GM23338 (cell line): Measurements from ENCODE around the gene LMNTD2. TPM values are rescaled to one million over a fixed set of nuclear protein-coding genes. Genes with fewer than 3 reads are reported as not detected.

Source experiments
- ATAC-seq: fragments of 200-7000 bp; cut with Tn5 transposase; 3 replicates; pipeline ENCODE4 v1.9.1; 2020
- DNase-seq: peaks from one replicate; pipeline ENCODE4 v3.0.0-alpha.2; 2015; ENCODE audit warnings: low spot score
- H2AFZ ChIP-seq: fragments of 200-600 bp; sonication (generic); 2 replicates; pipeline ENCODE4 v1.8.0; 2016; ENCODE audit warnings: antibody characterized with exemption, mild to moderate bottlenecking, moderate library complexity
- H3F3A ChIP-seq: fragments of 200-600 bp; sonication (generic); replicated peaks from 2 replicates; pipeline ENCODE4 v1.8.0; 2017; ENCODE audit warnings: antibody characterized with exemption, mixed run types, low read depth
- H3K27ac ChIP-seq: fragments of 200-600 bp; sonication (generic); 2 replicates; pipeline ENCODE4 v1.6.1; 2016; ENCODE audit warnings: low read depth
- H3K27me3 ChIP-seq: fragments of 200-600 bp; sonication (generic); 2 replicates; pipeline ENCODE4 v1.8.0; 2016; ENCODE audit warnings: mild to moderate bottlenecking, mixed run types, moderate library complexity; ENCODE audit not compliant: insufficient read depth
- H3K36me3 ChIP-seq: fragments of 200-600 bp; sonication (generic); 2 replicates; pipeline ENCODE4 v1.8.0; 2016; ENCODE audit warnings: mild to moderate bottlenecking; ENCODE audit not compliant: insufficient read depth
- H3K4me1 ChIP-seq: fragments of 200-600 bp; sonication (generic); 2 replicates; pipeline ENCODE4 v1.8.0; 2016; ENCODE audit warnings: mild to moderate bottlenecking, moderate library complexity; ENCODE audit not compliant: insufficient read depth
- H3K4me2 ChIP-seq: fragments of 200-600 bp; sonication (generic); 2 replicates; pipeline ENCODE4 v1.7.1; 2017; ENCODE audit warnings: mixed run types
- H3K4me3 ChIP-seq: fragments of 200-600 bp; sonication (generic); 2 replicates; pipeline ENCODE4 v1.6.1; 2016; ENCODE audit warnings: mixed run types
- H3K79me2 ChIP-seq: fragments of 200-600 bp; sonication (generic); replicated peaks from 2 replicates; pipeline ENCODE4 v1.8.0; 2017; ENCODE audit warnings: mild to moderate bottlenecking; ENCODE audit not compliant: insufficient read depth
- H3K9me2 ChIP-seq: fragments of 200-600 bp; sonication (generic); 2 replicates; pipeline ENCODE4 v1.8.0; 2017; ENCODE audit not compliant: insufficient read depth
- H4K20me1 ChIP-seq: fragments of 200-600 bp; sonication (generic); replicated peaks from 2 replicates; pipeline ENCODE4 v1.8.0; 2017; ENCODE audit warnings: mild to moderate bottlenecking; ENCODE audit not compliant: insufficient read depth
- H3K27ac Mint-ChIP-seq: 2 replicates; pipeline ENCODE4 v1.8.0; 2020; ENCODE audit warnings: inconsistent platforms, mild to moderate bottlenecking, moderate library complexity, mixed read lengths
- H3K27me3 Mint-ChIP-seq: 3 replicates; pipeline ENCODE4 v1.8.0; 2022; ENCODE audit warnings: low read depth, mild to moderate bottlenecking, moderate library complexity, mixed read lengths, inconsistent platforms; ENCODE audit not compliant: insufficient read depth, poor library complexity
- H3K36me3 Mint-ChIP-seq: 3 replicates; pipeline ENCODE4 v1.8.0; 2021; ENCODE audit warnings: low read depth, mild to moderate bottlenecking, inconsistent platforms, moderate library complexity, mixed read lengths
- H3K4me1 Mint-ChIP-seq: 3 replicates; pipeline ENCODE4 v1.8.0; 2020; ENCODE audit warnings: mild to moderate bottlenecking, inconsistent platforms, mixed read lengths
- H3K4me3 Mint-ChIP-seq: 3 replicates; pipeline ENCODE4 v1.8.0; 2021; ENCODE audit warnings: moderate library complexity, mild to moderate bottlenecking, inconsistent platforms, mixed read lengths
- H3K9me3 Mint-ChIP-seq: 3 replicates; pipeline ENCODE4 v1.8.0; 2020; ENCODE audit warnings: moderate library complexity, mild to moderate bottlenecking, inconsistent platforms, mixed read lengths
- CREB1 ChIP-seq: fragments of 250-450 bp; sonication (Bioruptor Pico); IDR thresholded peaks from 2 replicates; pipeline ENCODE4 v1.5.0; 2020; ENCODE audit warnings: low read depth, mild to moderate bottlenecking, moderate library complexity
- EZH2phosphoT487 ChIP-seq: fragments of 200-600 bp; sonication (generic); IDR thresholded peaks from one replicate; pipeline ENCODE4 v1.8.1; 2018; ENCODE audit warnings: antibody characterized with exemption; ENCODE audit not compliant: unreplicated experiment
- JUNB ChIP-seq: IDR thresholded peaks from one replicate; pipeline ENCODE4 v1.6.1; 2016; ENCODE audit warnings: antibody characterized with exemption; ENCODE audit not compliant: unreplicated experiment
- POLR2AphosphoS5 ChIP-seq: IDR thresholded peaks from 2 replicates; pipeline ENCODE4 v1.6.1; 2016; ENCODE audit warnings: antibody characterized with exemption, low read depth
- polyA plus RNA-seq: library from polyadenylated mRNA; unstranded; fragments of >200 nt; fragmentation: Nextera tagmentation; extraction: Ambion mirVana; gene quantifications from 2 replicates; pipeline ENCODE4 v1.2.1, GENCODE V29; 2016
- total RNA-seq: library from RNA; depleted of rRNA; stranded (reverse); fragments of >200 nt; shearing (Covaris generic); gene quantifications from 2 replicates; pipeline ENCODE4 v1.2.3, GENCODE V29; 2014
- TF ChIP-seq, protein P1 (sequence below): IDR thresholded peaks from one replicate; pipeline ENCODE4 v1.6.1; 2018; ENCODE audit warnings: antibody characterized with exemption; ENCODE audit not compliant: unreplicated experiment
- TF ChIP-seq, protein P2 (sequence below): IDR thresholded peaks from 2 replicates; pipeline ENCODE4 v1.6.1; 2016; ENCODE audit warnings: antibody characterized with exemption
- TF ChIP-seq, protein P3 (sequence below): fragments of 250-450 bp; sonication (Bioruptor Pico); IDR thresholded peaks from 2 replicates; pipeline ENCODE4 v1.5.0; 2020; ENCODE audit warnings: mild to moderate bottlenecking, moderate library complexity

LMNTD2 gene
- total and polyA plus RNA-seq, 2 experiments from 2014 or later, result 1.3 to 2.1 TPM

DNA sequence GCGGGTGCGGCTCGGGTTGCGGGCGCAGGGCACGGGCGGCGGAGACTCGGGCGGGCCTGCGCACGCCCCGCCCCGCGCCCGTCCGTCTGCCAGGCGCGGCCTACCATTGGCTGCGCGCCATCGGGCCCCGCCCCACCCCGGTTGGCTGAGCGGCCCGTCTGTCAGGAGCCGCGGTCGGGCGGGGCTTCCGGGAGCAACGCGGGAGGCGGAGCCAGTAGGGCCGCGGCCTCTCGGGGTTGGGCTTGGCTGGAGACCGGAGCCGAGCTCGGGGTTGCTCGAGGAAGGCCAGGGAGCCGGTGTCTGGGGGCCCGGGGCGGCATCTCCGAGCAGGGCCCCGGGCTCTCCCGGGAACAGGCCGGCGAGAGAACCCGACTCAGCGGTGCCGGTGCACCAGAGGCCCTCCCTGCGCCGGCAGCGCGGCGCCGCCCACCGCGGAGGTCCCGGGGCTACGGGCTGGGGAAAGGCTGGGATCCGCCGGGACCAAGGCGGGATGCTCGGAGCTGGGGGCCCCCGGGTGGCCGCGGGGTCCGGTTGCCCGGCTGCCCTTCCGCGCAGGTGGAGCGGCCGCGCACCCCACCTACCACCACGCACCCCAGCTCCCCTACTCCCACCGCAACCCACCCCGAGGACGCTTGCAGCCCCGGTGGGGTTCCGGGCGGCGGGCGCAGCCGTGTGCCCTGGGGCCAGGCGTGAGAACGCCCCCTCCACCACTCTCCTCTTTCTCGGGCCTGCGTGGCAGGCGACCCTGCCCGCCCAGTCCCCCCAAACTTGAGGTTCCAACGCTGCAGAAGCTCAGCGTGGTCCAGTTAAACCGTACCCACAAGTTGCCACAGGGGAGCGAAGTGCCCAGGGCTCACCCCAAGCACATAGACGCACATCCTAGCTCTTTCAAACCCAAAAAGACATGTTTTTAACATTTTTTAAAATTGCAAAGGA, 24.8 kb downstream of the LMNTD2 start, which contains the start of gene HRAS:
Gene HRAS, minus strand, starts transcription at position 58 of the 936 bp plus-strand sequence.
- peak within 1 kb of the TSS; percentile 81 for H3K4me3 ChIP-seq
- H4K20me1 ChIP-seq, result 0 out of 2 replicates have a peak, but pooled peaks cover 2% of the 10 kb centered on the region
- peak; percentile 96 for DNase-seq
- peaks cover 2% of the 10 kb centered on the region; the same call in 2 of the 3 replicates for H3K9me3 Mint-ChIP-seq
- H3K4me3 Mint-ChIP-seq, result peak within 1 kb of the TSS; percentile 89
- peak within 1 kb of the TSS; percentile 90 for H3K4me2 ChIP-seq
- H3K4me1 Mint-ChIP-seq, result peaks cover 3% of the 10 kb centered on the region; the same call in 2 of the 3 replicates
- no peak within 1 kb of the TSS for H3K27ac ChIP-seq
- H3K79me2 ChIP-seq, result no peaks in the 10 kb centered on the region; the same call in 1 of the 2 replicates
- H3F3A ChIP-seq, result peaks cover 11% of the 10 kb centered on the region
- H3K9me2 ChIP-seq, result no peaks in the 10 kb centered on the region
- no peaks in the 10 kb centered on the region for H3K36me3 ChIP-seq
- H3K36me3 Mint-ChIP-seq, result peaks cover 10% of the 10 kb centered on the region; the same call in 2 of the 3 replicates
- H3K27me3 Mint-ChIP-seq, result peaks cover 20% of the 10 kb centered on the region
- ATAC-seq, result peak; percentile 76
- no peaks in the 10 kb centered on the region; the same call in 1 of the 2 replicates for H3K4me1 ChIP-seq
- H2AFZ ChIP-seq, result peak within 1 kb of the TSS; percentile 87
- peak; percentile 87 for TF ChIP-seq POLR2AphosphoS5
- TF ChIP-seq, protein P1, sequence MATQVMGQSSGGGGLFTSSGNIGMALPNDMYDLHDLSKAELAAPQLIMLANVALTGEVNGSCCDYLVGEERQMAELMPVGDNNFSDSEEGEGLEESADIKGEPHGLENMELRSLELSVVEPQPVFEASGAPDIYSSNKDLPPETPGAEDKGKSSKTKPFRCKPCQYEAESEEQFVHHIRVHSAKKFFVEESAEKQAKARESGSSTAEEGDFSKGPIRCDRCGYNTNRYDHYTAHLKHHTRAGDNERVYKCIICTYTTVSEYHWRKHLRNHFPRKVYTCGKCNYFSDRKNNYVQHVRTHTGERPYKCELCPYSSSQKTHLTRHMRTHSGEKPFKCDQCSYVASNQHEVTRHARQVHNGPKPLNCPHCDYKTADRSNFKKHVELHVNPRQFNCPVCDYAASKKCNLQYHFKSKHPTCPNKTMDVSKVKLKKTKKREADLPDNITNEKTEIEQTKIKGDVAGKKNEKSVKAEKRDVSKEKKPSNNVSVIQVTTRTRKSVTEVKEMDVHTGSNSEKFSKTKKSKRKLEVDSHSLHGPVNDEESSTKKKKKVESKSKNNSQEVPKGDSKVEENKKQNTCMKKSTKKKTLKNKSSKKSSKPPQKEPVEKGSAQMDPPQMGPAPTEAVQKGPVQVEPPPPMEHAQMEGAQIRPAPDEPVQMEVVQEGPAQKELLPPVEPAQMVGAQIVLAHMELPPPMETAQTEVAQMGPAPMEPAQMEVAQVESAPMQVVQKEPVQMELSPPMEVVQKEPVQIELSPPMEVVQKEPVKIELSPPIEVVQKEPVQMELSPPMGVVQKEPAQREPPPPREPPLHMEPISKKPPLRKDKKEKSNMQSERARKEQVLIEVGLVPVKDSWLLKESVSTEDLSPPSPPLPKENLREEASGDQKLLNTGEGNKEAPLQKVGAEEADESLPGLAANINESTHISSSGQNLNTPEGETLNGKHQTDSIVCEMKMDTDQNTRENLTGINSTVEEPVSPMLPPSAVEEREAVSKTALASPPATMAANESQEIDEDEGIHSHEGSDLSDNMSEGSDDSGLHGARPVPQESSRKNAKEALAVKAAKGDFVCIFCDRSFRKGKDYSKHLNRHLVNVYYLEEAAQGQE, result no peak
- TF ChIP-seq CREB1 (CRISPR knock-in tag), result peak; percentile 51; the same call in 1 of the 2 replicates
- H3K27ac Mint-ChIP-seq, result peak within 1 kb of the TSS; percentile 35; the same call in 1 of the 2 replicates
- H3K27me3 ChIP-seq, result peaks cover 17% of the 10 kb centered on the region; the same call in 1 of the 2 replicates

DNA sequence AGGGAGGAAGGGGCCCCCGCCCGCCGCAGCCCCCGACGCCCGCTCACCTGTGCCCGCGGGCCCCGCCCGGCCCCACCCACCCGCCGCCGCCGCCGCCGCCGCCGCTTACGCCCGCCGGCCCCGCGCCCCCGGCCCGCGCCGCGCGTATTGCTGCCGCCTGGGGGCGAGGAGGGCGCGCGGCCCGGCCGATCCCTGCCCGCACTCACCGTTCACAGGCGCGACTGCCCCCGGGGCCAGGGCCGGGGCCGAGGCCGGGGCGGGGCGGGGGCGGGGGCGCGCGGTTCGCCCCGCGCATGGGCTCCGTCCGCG, 25.4 kb downstream of the LMNTD2 start:
- Histone ChIP-seq H3K4me1 (no peaks in the 10 kb centered on the region; the same call in 1 of the 2 replicates), H3K9me2 (no peaks in the 10 kb centered on the region), H3K4me3 (peak overlapping the region; percentile 81), H3K36me3 (no peaks in the 10 kb centered on the region), H3F3A (peaks cover 11% of the 10 kb centered on the region), H3K27me3 (peaks cover 17% of the 10 kb centered on the region; the same call in 1 of the 2 replicates), H4K20me1 (0 out of 2 replicates have a peak, but pooled peaks cover 2% of the 10 kb centered on the region), H3K4me2 (no peak overlapping the region), H2AFZ (no peak overlapping the region), H3K27ac (no peak overlapping the region), H3K79me2 (no peaks in the 10 kb centered on the region; the same call in 1 of the 2 replicates)
- peaks cover 2% of the 10 kb centered on the region; the same call in 2 of the 3 replicates for H3K9me3 Mint-ChIP-seq
- no peak overlapping the region for H3K27ac Mint-ChIP-seq
- H3K4me3 Mint-ChIP-seq, result no peak overlapping the region
- H3K36me3 Mint-ChIP-seq, result peaks cover 10% of the 10 kb centered on the region; the same call in 2 of the 3 replicates
- H3K4me1 Mint-ChIP-seq, result peaks cover 3% of the 10 kb centered on the region; the same call in 2 of the 3 replicates
- DNase-seq (no peak), ATAC-seq (no peak)
- peaks cover 21% of the 10 kb centered on the region for H3K27me3 Mint-ChIP-seq
- TF ChIP-seq, protein P2, sequence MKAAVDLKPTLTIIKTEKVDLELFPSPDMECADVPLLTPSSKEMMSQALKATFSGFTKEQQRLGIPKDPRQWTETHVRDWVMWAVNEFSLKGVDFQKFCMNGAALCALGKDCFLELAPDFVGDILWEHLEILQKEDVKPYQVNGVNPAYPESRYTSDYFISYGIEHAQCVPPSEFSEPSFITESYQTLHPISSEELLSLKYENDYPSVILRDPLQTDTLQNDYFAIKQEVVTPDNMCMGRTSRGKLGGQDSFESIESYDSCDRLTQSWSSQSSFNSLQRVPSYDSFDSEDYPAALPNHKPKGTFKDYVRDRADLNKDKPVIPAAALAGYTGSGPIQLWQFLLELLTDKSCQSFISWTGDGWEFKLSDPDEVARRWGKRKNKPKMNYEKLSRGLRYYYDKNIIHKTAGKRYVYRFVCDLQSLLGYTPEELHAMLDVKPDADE, result no peak
- TF ChIP-seq, protein P3, sequence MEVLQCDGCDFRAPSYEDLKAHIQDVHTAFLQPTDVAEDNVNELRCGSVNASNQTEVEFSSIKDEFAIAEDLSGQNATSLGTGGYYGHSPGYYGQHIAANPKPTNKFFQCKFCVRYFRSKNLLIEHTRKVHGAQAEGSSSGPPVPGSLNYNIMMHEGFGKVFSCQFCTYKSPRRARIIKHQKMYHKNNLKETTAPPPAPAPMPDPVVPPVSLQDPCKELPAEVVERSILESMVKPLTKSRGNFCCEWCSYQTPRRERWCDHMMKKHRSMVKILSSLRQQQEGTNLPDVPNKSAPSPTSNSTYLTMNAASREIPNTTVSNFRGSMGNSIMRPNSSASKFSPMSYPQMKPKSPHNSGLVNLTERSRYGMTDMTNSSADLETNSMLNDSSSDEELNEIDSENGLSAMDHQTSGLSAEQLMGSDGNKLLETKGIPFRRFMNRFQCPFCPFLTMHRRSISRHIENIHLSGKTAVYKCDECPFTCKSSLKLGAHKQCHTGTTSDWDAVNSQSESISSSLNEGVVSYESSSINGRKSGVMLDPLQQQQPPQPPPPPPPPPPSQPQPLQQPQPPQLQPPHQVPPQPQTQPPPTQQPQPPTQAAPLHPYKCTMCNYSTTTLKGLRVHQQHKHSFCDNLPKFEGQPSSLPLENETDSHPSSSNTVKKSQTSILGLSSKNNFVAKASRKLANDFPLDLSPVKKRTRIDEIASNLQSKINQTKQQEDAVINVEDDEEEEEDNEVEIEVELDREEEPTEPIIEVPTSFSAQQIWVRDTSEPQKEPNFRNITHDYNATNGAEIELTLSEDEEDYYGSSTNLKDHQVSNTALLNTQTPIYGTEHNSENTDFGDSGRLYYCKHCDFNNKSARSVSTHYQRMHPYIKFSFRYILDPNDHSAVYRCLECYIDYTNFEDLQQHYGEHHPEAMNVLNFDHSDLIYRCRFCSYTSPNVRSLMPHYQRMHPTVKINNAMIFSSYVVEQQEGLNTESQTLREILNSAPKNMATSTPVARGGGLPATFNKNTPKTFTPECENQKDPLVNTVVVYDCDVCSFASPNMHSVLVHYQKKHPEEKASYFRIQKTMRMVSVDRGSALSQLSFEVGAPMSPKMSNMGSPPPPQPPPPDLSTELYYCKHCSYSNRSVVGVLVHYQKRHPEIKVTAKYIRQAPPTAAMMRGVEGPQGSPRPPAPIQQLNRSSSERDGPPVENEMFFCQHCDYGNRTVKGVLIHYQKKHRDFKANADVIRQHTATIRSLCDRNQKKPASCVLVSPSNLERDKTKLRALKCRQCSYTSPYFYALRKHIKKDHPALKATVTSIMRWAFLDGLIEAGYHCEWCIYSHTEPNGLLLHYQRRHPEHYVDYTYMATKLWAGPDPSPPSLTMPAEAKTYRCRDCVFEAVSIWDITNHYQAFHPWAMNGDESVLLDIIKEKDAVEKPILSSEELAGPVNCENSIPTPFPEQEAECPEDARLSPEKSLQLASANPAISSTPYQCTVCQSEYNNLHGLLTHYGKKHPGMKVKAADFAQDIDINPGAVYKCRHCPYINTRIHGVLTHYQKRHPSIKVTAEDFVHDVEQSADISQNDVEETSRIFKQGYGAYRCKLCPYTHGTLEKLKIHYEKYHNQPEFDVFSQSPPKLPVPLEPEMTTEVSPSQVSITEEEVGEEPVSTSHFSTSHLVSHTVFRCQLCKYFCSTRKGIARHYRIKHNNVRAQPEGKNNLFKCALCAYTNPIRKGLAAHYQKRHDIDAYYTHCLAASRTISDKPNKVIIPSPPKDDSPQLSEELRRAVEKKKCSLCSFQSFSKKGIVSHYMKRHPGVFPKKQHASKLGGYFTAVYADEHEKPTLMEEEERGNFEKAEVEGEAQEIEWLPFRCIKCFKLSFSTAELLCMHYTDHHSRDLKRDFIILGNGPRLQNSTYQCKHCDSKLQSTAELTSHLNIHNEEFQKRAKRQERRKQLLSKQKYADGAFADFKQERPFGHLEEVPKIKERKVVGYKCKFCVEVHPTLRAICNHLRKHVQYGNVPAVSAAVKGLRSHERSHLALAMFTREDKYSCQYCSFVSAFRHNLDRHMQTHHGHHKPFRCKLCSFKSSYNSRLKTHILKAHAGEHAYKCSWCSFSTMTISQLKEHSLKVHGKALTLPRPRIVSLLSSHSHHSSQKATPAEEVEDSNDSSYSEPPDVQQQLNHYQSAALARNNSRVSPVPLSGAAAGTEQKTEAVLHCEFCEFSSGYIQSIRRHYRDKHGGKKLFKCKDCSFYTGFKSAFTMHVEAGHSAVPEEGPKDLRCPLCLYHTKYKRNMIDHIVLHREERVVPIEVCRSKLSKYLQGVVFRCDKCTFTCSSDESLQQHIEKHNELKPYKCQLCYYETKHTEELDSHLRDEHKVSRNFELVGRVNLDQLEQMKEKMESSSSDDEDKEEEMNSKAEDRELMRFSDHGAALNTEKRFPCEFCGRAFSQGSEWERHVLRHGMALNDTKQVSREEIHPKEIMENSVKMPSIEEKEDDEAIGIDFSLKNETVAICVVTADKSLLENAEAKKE (CRISPR knock-in tag), result no peak
- TF ChIP-seq EZH2phosphoT487 (no peak), JUNB (no peak), POLR2AphosphoS5 (no peak), CREB1 (CRISPR knock-in tag) (no peak)
